Mesenchymal stem cell (in vitro differentiated cells and primary cell): Measurements from ENCODE around the gene ACADS.

ENCODE experiments used
- DNase-seq: peaks from one replicate; pipeline ENCODE4 v3.0.0-alpha.2; 2013
- H2AFZ ChIP-seq: one replicate; pipeline ENCODE4 v1.6.1; 2013; ENCODE audit warnings: low read depth, mild to moderate bottlenecking, control low read depth, inconsistent platforms, low read length, moderate library complexity
- H2AK5ac ChIP-seq: 2 replicates; pipeline ENCODE4 v1.6.1; 2013; ENCODE audit warnings: low read length, moderate library complexity, mild to moderate bottlenecking, inconsistent platforms; ENCODE audit not compliant: severe bottlenecking
- H2BK120ac ChIP-seq: one replicate; pipeline ENCODE4 v1.6.1; 2013; ENCODE audit warnings: low read depth, mild to moderate bottlenecking, inconsistent platforms, low read length, moderate library complexity
- H2BK12ac ChIP-seq, 2 experiments: one replicate each; pipeline ENCODE4 v1.6.1; 2013; ENCODE audit warnings: inconsistent platforms in 2 of 2, low read length in 2 of 2, mild to moderate bottlenecking in 2 of 2, moderate library complexity in 2 of 2, control low read depth in 1 of 2
- H2BK15ac ChIP-seq: one replicate; pipeline ENCODE4 v1.6.1; 2013; ENCODE audit warnings: mild to moderate bottlenecking, low read depth, inconsistent platforms; ENCODE audit not compliant: poor library complexity, severe bottlenecking
- H2BK5ac ChIP-seq: 2 replicates; pipeline ENCODE4 v1.6.1; 2013; ENCODE audit warnings: low read depth, mild to moderate bottlenecking, low read length, control low read depth, inconsistent platforms; ENCODE audit not compliant: poor library complexity, severe bottlenecking
- H3K14ac ChIP-seq, 2 experiments: one replicate each; pipeline ENCODE4 v1.6.1; 2013; ENCODE audit warnings: inconsistent platforms in 2 of 2, low read length in 2 of 2, control low read depth in 1 of 2, mild to moderate bottlenecking in 1 of 2, moderate library complexity in 1 of 2
- H3K18ac ChIP-seq, 2 experiments: one replicate each; pipeline ENCODE4 v1.6.1; 2013; ENCODE audit warnings: inconsistent platforms in 2 of 2, low read length in 2 of 2, control low read depth in 1 of 2, low read depth in 1 of 2, mild to moderate bottlenecking in 1 of 2
- H3K23ac ChIP-seq, 2 experiments: one replicate each; pipeline ENCODE4 v1.6.1; 2013; ENCODE audit warnings: inconsistent platforms in 2 of 2, low read length in 2 of 2, mild to moderate bottlenecking in 2 of 2, moderate library complexity in 2 of 2, control low read depth in 1 of 2
- H3K27ac ChIP-seq: 2 replicates; pipeline ENCODE4 v1.5.1; 2013; ENCODE audit warnings: mild to moderate bottlenecking, moderate library complexity, low read length, control low read depth, inconsistent platforms; ENCODE audit not compliant: poor library complexity, severe bottlenecking
- H3K27me3 ChIP-seq, 2 experiments: 2 replicates each; pipeline versions ENCODE4 v1.6.1 to v1.7.0; 2013; ENCODE audit warnings: low read length in 2 of 2, mild to moderate bottlenecking in 2 of 2, moderate library complexity in 2 of 2, control low read depth in 1 of 2, inconsistent platforms in 1 of 2; ENCODE audit not compliant: control insufficient read depth in 1 of 2, insufficient read depth in 1 of 2
- H3K36me3 ChIP-seq, 2 experiments: 2 replicates each; pipeline versions ENCODE4 v1.6.1 to v1.7.0; 2013; ENCODE audit warnings: low read length in 2 of 2, control low read depth in 1 of 2, inconsistent platforms in 1 of 2, low read depth in 1 of 2, mild to moderate bottlenecking in 1 of 2; ENCODE audit not compliant: insufficient read depth in 2 of 2, control insufficient read depth in 1 of 2
- H3K4ac ChIP-seq, 2 experiments: one replicate each; pipeline ENCODE4 v1.6.1; 2013; ENCODE audit warnings: inconsistent platforms in 2 of 2, low read length in 2 of 2, mild to moderate bottlenecking in 2 of 2, moderate library complexity in 2 of 2, control low read depth in 1 of 2, low read depth in 1 of 2
- H3K4me1 ChIP-seq: 2 replicates; pipeline ENCODE4 v1.6.1; 2013; ENCODE audit warnings: low read depth, low read length, control low read depth; ENCODE audit not compliant: control insufficient read depth, insufficient read depth
- H3K4me2 ChIP-seq: 2 replicates; pipeline ENCODE4 v1.6.1; 2013; ENCODE audit warnings: low read length, mild to moderate bottlenecking, inconsistent platforms; ENCODE audit not compliant: poor library complexity, severe bottlenecking
- H3K4me3 ChIP-seq, 2 experiments: 2 replicates each; pipeline versions ENCODE4 v1.5.1 to v1.7.0; 2013; ENCODE audit warnings: low read length in 2 of 2, mild to moderate bottlenecking in 2 of 2, control low read depth in 1 of 2, low read depth in 1 of 2; ENCODE audit not compliant: insufficient read depth in 1 of 2
- H3K79me1 ChIP-seq: replicated peaks from 2 replicates; pipeline ENCODE4 v1.6.1; 2013; ENCODE audit warnings: mild to moderate bottlenecking, control low read depth, low read length, inconsistent platforms; ENCODE audit not compliant: poor library complexity, severe bottlenecking
- H3K9ac ChIP-seq: 2 replicates; pipeline ENCODE4 v1.7.0; 2013; ENCODE audit warnings: mild to moderate bottlenecking, low read length, moderate library complexity
- H3K9me3 ChIP-seq: 2 replicates; pipeline ENCODE4 v1.7.0; 2013; ENCODE audit warnings: mild to moderate bottlenecking, low read length; ENCODE audit not compliant: control insufficient read depth
- H4K8ac ChIP-seq: one replicate; pipeline ENCODE4 v1.6.1; 2013; ENCODE audit warnings: inconsistent platforms, mild to moderate bottlenecking, low read length, moderate library complexity
- H4K91ac ChIP-seq: one replicate; pipeline ENCODE4 v1.6.1; 2013; ENCODE audit warnings: mild to moderate bottlenecking, low read length, inconsistent platforms
- WGBS: methylation state at CpG from one replicate; pipeline ENCODE4 v1.1.7; 2013; ENCODE audit warnings: mixed read lengths; 5-methylcytosine and 5-hydroxymethylcytosine counted together

Gene ACADS

GRCh38 chr12:120689397-120690082, 36.1 kb upstream of the ACADS start:
- no peak overlapping the region for H3K4me2 ChIP-seq
- H2AK5ac ChIP-seq = no peak overlapping the region
- H2BK5ac ChIP-seq = no peak overlapping the region
- peak overlapping the region in 1 of 2 experiments; percentile 38 for H3K4ac ChIP-seq
- H3K18ac ChIP-seq = no peak overlapping the region
- no peak overlapping the region for H2BK120ac ChIP-seq
- peaks cover 10% of the 10 kb centered on the region for H3K79me1 ChIP-seq
- no peak overlapping the region for H3K23ac ChIP-seq
- no peak overlapping the region for H2BK12ac ChIP-seq
- H3K36me3 ChIP-seq = peaks cover 6 to 7% of the 10 kb centered on the region in 2 experiments
- no peak overlapping the region for H3K14ac ChIP-seq
- peak; percentile 11 for DNase-seq
- H4K91ac ChIP-seq = no peak overlapping the region
- H3K9ac ChIP-seq = peak overlapping the region; percentile 95
- 80% methylated on average over 6 of the region's 6 CpGs for WGBS
- no peaks in the 10 kb centered on the region for H3K9me3 ChIP-seq
- no peak overlapping the region for H2AFZ ChIP-seq
- no peak overlapping the region for H4K8ac ChIP-seq
- H3K27me3 ChIP-seq = no peaks in the 10 kb centered on the region
- peak overlapping the region in 1 of 2 experiments; percentile 83 for H3K4me3 ChIP-seq
- peaks cover 7% of the 10 kb centered on the region for H3K4me1 ChIP-seq
- H3K27ac ChIP-seq = no peak overlapping the region
- H2BK15ac ChIP-seq = no peak overlapping the region

- H3K4ac ChIP-seq = no peak overlapping the region
- H3K4me2 ChIP-seq = no peak overlapping the region
- H4K8ac ChIP-seq = no peak overlapping the region
- H3K9me3 ChIP-seq = no peaks in the 10 kb centered on the region
- H3K27ac ChIP-seq = no peak overlapping the region
- H3K14ac ChIP-seq = no peak overlapping the region
- no peak for DNase-seq
- no peak overlapping the region for H4K91ac ChIP-seq
- no peak overlapping the region for H2AFZ ChIP-seq
- no peak overlapping the region for H3K23ac ChIP-seq
- H3K27me3 ChIP-seq = no peaks in the 10 kb centered on the region
- H2BK120ac ChIP-seq = no peak overlapping the region
- peaks cover 15% of the 10 kb centered on the region for H3K79me1 ChIP-seq
- peaks cover 11 to 12% of the 10 kb centered on the region in 2 experiments for H3K36me3 ChIP-seq
- H3K18ac ChIP-seq = no peak overlapping the region
- no peak overlapping the region for H2BK12ac ChIP-seq
- H3K4me1 ChIP-seq = peaks cover 7% of the 10 kb centered on the region
- WGBS = 100% methylated on average over 1 of the region's 2 CpGs
- H2BK5ac ChIP-seq = no peak overlapping the region
- no peak overlapping the region for H2AK5ac ChIP-seq
- no peak overlapping the region for H2BK15ac ChIP-seq
- no peak overlapping the region for H3K9ac ChIP-seq
- H3K4me3 ChIP-seq = no peak overlapping the region
These were observed 35.6 kb upstream of the ACADS start for GRCh38 chr12:120690083-120690450.

DNA sequence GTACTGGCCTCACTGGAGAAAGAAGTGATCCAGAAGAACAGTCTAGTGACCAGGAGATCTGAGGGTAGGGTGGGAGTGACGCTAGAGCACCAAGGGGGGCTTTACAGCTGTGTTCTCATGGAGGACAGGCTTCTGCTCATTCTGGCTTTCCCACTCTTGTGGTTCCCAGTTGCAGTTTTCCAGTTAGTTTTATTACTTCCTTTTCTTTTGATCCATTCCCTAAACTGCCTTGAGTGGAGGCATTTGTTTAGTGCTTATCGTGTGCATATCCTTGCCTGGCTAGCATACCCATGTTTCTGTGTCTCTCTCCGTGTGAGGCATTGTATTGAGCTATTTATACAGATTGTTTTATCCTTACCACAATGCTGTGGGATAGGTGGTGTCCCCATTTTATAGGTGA, 34.6 kb upstream of the ACADS start:
- no peak overlapping the region for H2BK12ac ChIP-seq
- 27% methylated on average over 2 of the region's 3 CpGs for WGBS
- H3K14ac ChIP-seq = no peak overlapping the region
- H3K4me1 ChIP-seq = peaks cover 7% of the 10 kb centered on the region
- H3K4ac ChIP-seq = no peak overlapping the region
- no peak overlapping the region for H2AK5ac ChIP-seq
- DNase-seq = peak; percentile 12
- no peak overlapping the region for H3K9ac ChIP-seq
- H2BK5ac ChIP-seq = no peak overlapping the region
- H3K4me2 ChIP-seq = no peak overlapping the region
- H3K23ac ChIP-seq = peak overlapping the region in 1 of 2 experiments; percentile 76
- H3K79me1 ChIP-seq = peaks cover 21% of the 10 kb centered on the region
- H3K4me3 ChIP-seq = no peak overlapping the region
- no peaks in the 10 kb centered on the region for H3K27me3 ChIP-seq
- H4K91ac ChIP-seq = no peak overlapping the region
- no peak overlapping the region for H2BK120ac ChIP-seq
- H3K18ac ChIP-seq = no peak overlapping the region
- H2BK15ac ChIP-seq = no peak overlapping the region
- H2AFZ ChIP-seq = no peak overlapping the region
- no peaks in the 10 kb centered on the region for H3K9me3 ChIP-seq
- peaks cover 14 to 21% of the 10 kb centered on the region in 2 experiments for H3K36me3 ChIP-seq
- no peak overlapping the region for H4K8ac ChIP-seq
- no peak overlapping the region for H3K27ac ChIP-seq

- DNase-seq = peak; percentile 63
- Histone ChIP-seq H3K18ac (no peak overlapping the region), H2BK12ac (no peak overlapping the region), H3K14ac (no peak overlapping the region), H3K9me3 (no peaks in the 10 kb centered on the region), H3K36me3 (peaks cover 23 to 37% of the 10 kb centered on the region in 2 experiments), H3K9ac (no peak overlapping the region), H3K23ac (no peak overlapping the region), H2BK5ac (no peak overlapping the region), H2BK15ac (no peak overlapping the region), H3K27ac (no peak overlapping the region), H3K4me3 (no peak overlapping the region), H3K4ac (no peak overlapping the region), H3K27me3 (no peaks in the 10 kb centered on the region), H4K8ac (no peak overlapping the region), H2BK120ac (no peak overlapping the region), H2AFZ (no peak overlapping the region), H3K79me1 (peaks cover 31% of the 10 kb centered on the region), H2AK5ac (no peak overlapping the region), H4K91ac (no peak overlapping the region), H3K4me2 (no peak overlapping the region), H3K4me1 (peaks cover 6% of the 10 kb centered on the region)
- 67% methylated on average over 7 of the region's 11 CpGs for WGBS
These were observed 33.0 kb upstream of the ACADS start for GRCh38 chr12:120692524-120693033.
